GM18498 (cell line): Measurements from ENCODE around the gene APP.
"Not testable (repeated sequence)": the region's sequence is repeated elsewhere in the genome, so short reads cannot be mapped to it uniquely, and the experiment has no call there.

Source experiments
- ATAC-seq: cut with Tn5 transposase; IDR thresholded peaks from one replicate; pipeline ENCODE4 v1.9.1; 2021; ENCODE audit warnings: mild to moderate bottlenecking, moderate library complexity; ENCODE audit not compliant: unreplicated experiment

Gene APP

DNA sequence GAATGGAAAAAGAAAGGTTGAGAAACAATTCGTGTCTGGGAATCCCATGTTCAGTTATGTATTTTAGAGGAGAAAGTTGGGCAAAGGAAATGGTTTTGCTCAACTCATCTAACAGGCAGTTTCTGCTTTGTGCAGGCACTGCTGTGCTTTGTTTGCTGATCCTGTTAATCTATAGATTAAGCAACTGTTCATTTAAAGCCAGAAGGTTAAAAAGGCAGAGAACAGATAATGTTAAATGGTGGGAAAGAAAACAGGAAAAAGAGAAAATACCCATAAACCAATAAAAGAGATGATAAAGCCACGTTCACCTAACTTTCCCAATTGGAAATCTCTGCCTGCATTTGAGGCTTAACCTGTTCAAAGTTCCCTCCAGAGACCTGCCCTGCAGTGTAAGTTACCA is 70.0 kb downstream of the APP start:
- ATAC-seq = no peak

DNA sequence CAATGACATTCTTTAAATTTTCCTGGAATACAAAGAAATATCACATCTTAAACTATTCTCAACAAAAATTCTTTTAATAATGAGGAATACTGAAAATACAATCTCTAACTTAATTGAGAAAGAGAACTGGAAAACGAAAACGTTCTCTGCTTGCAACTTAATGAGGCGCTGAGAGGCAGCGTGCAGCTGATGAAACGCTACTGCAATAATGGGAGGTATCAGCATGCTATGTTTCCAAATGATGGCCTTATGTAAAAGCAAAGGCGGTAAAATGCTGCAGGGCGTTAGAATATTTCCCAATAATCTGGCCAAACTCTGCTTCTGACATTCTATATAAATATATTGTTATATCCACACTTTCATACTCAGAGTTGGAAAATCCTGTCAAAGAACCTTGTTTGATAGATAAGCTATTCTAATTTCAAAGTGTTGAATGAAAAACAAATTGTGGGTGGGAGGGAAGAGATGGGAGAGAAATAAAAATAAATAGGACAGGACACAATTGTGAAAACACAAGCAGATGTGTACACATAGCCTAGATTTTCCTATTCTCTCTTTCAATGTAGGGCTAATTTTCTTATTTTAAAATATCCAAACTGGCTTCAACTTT is 70.9 kb downstream of the APP start:
- no peak for ATAC-seq

GRCh38 chr21:26098772-26099397 is 71.7 kb downstream of the APP start:
- no peak for ATAC-seq

DNA sequence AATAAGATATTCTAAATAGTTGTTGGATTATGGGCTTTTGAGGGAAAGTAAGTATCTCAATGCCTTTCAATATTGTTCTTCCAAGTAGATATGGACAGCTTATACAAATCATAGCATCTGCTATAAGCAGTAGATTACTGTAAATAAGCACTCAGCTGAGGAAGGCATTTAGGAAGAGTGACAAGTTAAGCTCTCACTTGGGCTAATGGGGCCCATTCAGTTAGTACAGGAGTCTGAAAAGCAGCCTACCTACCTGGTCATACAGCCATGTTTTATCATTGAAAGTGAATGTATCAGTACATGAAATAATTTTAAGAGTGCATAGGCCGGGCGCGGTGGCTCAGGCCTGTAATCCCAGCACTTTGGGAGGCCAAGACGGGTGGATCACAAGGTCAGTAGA is 73.1 kb downstream of the APP start:
- ATAC-seq = no peak

DNA sequence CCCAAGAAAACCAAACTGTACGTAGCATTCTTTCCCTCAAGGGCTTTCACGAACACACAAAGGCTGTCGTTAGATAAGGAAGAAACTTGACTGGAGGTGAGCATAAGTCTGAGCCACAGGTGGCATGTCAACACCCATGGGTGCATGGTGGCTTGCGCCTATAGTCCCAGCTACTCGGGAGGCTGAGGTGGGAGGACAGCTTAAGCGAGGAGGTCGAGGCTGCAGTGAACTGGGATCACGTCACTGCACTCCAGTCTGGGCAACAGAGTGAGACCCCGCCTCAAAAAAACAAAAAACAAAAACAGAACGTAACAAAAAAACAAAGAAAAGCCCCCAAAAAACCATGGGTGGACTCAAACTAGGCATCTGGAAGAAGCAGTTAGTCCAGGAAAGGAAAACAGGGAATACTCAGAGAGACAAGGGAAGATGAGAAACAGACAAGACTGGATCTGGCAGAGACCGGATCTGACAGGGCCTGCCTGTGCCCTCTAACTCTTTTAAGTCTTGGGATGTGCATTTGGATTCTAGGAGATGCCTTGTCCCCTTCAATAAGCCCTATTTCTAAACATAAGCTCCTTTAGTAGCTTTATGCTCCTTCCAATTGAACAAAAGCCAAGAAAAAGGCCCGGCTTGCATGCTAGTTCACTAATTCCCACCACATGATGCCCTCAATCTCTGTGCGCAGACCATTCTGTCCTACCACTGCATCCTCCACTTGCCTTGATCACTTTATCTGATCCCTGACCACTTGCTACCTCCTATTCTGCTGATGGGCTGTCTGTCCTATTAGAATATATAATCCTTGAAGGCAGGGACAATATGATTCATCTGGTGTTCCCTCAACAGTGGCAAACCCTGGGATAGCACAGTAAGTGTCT is 73.8 kb downstream of the APP start:
- ATAC-seq = no peak

DNA sequence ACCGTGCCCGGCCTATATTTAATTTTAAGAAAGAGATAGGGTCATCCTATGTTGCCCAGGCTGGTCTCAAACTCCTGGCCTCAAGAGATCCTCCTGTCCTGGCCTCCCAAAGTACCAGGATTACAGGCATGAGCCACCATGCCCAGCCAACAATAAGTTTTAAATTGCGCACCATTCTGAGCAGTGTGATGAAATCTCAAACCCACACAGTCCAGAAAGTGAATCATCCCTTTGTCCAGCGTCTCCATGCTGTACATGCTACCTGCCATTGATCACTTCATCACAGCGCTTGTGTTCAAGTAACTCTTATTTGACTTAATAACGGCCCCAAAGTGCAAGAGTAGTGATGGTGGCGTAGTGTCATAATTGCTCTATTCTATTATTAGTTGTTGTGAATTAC is 75.4 kb downstream of the APP start:
- ATAC-seq = no peak

GRCh38 chr21:26093122-26093521 is 77.4 kb downstream of the APP start:
- ATAC-seq = no peak

DNA sequence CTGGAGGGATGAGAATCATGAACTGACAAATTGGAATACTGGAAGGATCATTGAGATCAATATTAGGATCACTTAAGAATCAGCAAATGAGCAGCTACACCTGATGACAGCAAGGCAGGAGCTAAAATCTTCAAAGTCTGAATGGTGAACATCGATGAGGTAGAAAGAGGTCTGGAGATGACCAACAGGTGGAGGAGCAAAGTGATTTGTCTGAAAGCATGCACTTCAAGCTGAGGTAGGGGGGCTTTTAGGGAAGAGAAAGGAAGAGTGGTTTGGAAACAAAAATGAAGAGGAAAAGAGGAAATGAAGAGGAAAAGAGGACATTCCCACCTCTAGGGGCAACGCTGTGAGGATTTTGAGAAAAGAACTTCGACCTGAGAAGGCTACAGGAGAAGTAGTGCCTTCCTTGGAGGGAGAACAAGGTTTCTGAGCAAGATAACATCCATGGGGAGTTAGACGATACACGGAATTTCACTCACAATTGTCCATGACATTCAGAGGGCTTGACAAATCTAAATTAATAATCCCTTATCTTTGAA is 79.0 kb downstream of the APP start:
- no peak for ATAC-seq

GRCh38 chr21:26089730-26090129 is 80.8 kb downstream of the APP start:
- ATAC-seq = no peak

DNA sequence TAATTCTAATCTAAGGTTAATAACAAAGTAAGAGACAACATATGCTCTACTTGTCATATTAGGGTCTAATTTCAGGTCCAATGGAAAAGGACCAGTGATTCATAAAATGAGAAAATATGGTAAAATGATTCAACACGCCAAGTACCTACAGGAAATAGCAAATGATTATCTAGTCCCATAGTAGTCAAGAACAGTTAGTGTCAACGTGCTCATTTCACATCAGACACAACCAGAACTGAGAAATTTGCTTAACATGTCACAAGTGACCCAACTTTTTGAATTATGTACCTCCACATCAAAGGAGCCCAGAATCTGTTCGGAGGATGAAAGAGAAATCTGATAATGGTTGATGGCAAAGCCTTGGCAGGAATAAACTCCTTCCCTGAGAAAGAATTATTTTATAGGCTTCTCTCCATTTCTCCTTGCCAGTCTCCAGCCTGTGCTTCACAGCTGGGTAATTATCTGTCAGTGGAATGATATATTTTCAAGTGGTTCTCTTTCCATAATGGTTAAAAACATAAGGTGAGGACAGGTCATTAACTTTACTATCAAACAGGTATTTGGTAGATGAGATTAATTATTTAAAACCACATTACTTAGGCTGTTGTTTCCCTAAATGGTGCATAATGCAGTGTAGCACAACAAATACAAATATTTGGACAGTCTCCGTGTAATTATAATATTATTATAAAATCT is 83.2 kb downstream of the APP start:
- ATAC-seq = no peak

DNA sequence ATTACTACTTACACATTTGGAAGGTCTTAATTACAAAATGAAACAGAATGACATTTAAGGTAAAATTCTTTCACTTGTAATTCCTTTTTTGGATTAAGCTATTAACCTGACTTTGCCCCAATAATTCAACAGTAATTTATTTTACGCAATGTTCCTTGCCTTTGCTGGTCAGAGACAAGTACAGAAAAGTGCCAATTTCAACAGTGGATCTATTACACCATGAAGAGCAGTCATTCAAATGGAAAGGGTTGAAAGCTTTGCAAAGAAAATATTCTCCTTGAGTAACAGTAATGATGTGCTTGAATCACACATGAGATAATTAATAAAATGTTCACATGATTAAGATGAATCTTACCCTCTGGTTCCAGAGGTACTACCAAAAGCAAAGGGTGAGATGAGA is 84.7 kb downstream of the APP start:
- ATAC-seq = no peak

- no peak for ATAC-seq
Observed at GRCh38 chr21:26085127-26085526, 85.4 kb downstream of the APP start.

- no peak for ATAC-seq
Observed at GRCh38 chr21:26082549-26082948, 88.0 kb downstream of the APP start.

GRCh38 chr21:26081175-26081760 is 89.3 kb downstream of the APP start:
- not testable (repeated sequence) for ATAC-seq

DNA sequence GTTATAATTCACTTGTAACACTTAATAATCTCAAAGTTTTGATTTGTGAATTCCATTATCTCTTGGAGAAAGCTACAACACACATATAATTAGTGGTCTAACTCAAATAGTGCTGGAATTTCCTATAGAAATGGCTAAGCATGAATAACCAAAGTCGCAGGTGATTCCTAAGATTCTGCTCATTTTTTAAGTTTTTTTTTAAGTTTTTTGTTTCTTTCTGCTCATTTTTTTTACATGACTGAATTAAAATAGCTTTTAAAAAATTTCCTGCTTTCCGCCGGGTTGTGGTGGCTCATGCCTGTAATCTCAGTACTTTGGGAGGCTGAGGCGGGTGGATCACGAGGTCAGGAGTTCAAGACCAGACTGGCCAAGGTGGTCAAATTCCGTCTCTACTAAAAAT is 90.4 kb downstream of the APP start:
- ATAC-seq = no peak

DNA sequence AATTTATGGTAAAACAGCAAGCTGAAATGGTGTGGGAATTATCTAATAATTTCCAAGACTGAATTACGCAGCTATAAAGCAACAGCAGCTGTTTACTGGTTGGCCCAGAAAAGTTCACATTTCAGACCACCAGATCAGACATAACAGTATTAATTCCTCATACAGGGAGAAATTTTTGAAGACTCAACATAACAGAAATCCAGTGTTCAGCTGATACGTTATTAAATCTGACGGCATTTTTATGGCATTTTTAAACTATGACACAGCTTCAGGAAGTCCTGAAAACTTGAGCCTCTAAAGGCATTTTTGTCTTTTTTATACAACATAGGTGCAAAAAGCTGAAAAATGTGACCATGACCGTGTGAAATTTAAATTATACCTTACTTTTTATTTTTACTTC is 91.2 kb downstream of the APP start:
- ATAC-seq = no peak

DNA sequence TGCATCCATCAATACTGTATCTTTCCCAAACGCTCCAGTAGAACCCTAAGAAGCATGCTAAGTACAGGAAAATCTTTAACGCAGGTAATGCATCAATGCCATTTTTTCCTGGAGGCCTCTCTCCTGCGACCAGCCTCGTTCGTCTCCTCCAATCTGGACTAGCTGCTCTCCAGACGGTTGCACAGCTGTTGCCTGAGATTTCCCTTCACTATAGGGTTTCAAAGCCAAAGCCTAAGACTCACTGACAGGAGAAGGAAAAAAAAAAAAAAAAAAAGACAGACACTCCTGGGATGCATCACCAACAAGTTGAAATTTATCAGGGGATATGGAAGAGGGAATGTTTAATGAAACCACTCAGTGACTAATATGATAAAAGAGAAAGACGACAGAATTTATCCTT is 93.0 kb downstream of the APP start:
- ATAC-seq = no peak

GRCh38 chr21:26072666-26073615 is 97.6 kb downstream of the APP start:
- ATAC-seq = no peak

DNA sequence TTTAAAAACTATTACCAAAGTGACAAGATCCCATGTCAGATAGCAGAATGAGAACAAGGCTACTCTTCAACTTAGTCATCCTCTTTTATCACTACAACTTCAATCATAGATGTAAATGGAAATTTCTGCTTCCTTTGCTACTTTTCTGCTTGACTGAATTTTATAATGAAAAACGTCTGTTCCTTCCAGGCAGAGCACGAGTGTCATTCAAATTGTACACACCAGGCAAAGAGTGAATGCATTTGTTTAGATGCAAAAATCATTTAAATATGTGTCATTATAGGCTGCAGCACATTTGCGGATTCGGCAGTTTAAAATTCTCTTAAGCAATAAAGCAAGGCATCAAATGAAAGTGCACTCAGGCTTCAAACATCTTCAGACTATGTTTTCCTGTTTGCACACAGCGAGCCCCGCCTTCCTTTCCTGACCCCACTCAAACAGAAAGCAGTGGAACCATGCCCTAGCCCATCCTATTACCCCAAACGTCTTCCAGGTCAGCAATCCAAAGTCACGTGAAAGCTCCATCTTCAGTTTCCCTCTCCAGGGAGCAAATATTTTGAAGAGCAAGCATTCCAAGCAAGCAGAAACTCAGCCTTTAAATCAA is 99.6 kb downstream of the APP start:
- ATAC-seq = peak; percentile 81
